Psoas muscle (tissue), 8 donors: Measurements from ENCODE around the gene TPM3. TPM values are rescaled to one million over a fixed set of nuclear protein-coding genes. Genes with fewer than 3 reads are reported as not detected.

Experiments used
- ATAC-seq, 4 donors: fragments of 200-7000 bp; cut with Tn5 transposase; one replicate each; pipeline ENCODE4 v1.9.1; 2020; ENCODE audit warnings: moderate library complexity in 3 of 4, mild to moderate bottlenecking in 2 of 4
- DNase-seq, 2 donors: peaks; one replicate each; pipeline ENCODE4 v3.0.0-alpha.2; 2020
- H3K27ac ChIP-seq: fragments of 200-600 bp; one replicate; pipeline ENCODE4 v1.8.0; 2022
- H3K27me3 ChIP-seq, 3 donors: fragments of 200-600 bp in 1 of 3; one replicate each; pipeline versions ENCODE4 v1.6.1 to v1.8.0; 2013 to 2022; ENCODE audit warnings: low read length in 2 of 3, mild to moderate bottlenecking in 2 of 3, moderate library complexity in 1 of 3; ENCODE audit not compliant: insufficient read depth in 3 of 3
- H3K36me3 ChIP-seq, 2 donors: fragments of 200-600 bp in 1 of 2; one replicate each; pipeline versions ENCODE4 v1.6.1 to v1.8.0; 2013 to 2022; ENCODE audit warnings: low read depth in 1 of 2, mild to moderate bottlenecking in 1 of 2, moderate library complexity in 1 of 2; ENCODE audit not compliant: insufficient read depth in 1 of 2
- H3K4me1 ChIP-seq: fragments of 200-600 bp; one replicate; pipeline ENCODE4 v1.8.0; 2022
- H3K4me3 ChIP-seq: fragments of 200-600 bp; one replicate; pipeline ENCODE4 v1.8.0; 2022; ENCODE audit warnings: mild to moderate bottlenecking
- H3K9me3 ChIP-seq: fragments of 200-600 bp; one replicate; pipeline ENCODE4 v1.8.0; 2022
- CTCF ChIP-seq: fragments of 200-600 bp; IDR thresholded peaks from one replicate; pipeline ENCODE4 v1.8.0; 2022; ENCODE audit warnings: antibody characterized with exemption
- WGBS, 3 donors: extraction: QIAGEN DNeasy Blood & Tissue Kit; methylation state at CpG; one replicate each; pipeline versions ENCODE4 v1.1.6 to v1.1.7; 2013; 5-methylcytosine and 5-hydroxymethylcytosine counted together
- intact Hi-C, 2 donors: fragments of 100-400 bp; cut with DNase I; formaldehyde crosslinking; loops; one replicate each; pipeline versions ENCODE4 v1.11.0 to v1.14.2; 2022
- polyA plus RNA-seq, 3 donors: library from polyadenylated mRNA; stranded (reverse); fragments of 200-250 nt; gene quantifications; one replicate each; pipeline ENCODE4 v1.2.3, GENCODE V29; 2013
- total RNA-seq, 4 donors: library from RNA; stranded (reverse); fragmentation: NEBNext Ultra II Directional in 2 of 4; extraction: Animal tissue kit (Norgen Biotek cat#: 25700) in 2 of 4; gene quantifications; one replicate each; pipeline versions ENCODE4 v1.2.1 to v1.2.4, GENCODE V29; 2021 to 2023
- donor health status: healthy with polysubstance abuse.
- donor health status: DM: no; HTN: no; CAD: no; lungs with moderate emphysema.
- donor health status: Bipolar disorder and iron deficiency.
- donor health status: healthy.
- donor health status: DM: yes; HTN: yes; CAD: no.
- donor health status: DM: no; HTN: no; CAD: no.
- donor health status: DM: no; HTN: no; CAD: no.
- donor health status: DM: yes; HTN: yes; CAD: no.

TPM3 gene
- total and polyA plus RNA-seq, 7 donors: 1,778 to 3,898 (median 2,728) TPM

GRCh38 chr1:154170547-154171222, 21.2 kb downstream of the TPM3 start:
- TF ChIP-seq CTCF: no peak
- Histone ChIP-seq H3K9me3 (no peaks in the 10 kb centered on the region), H3K36me3 (peaks cover 38 to 100% of the 10 kb centered on the region in 2 donors), H3K4me3 (no peak overlapping the region), H3K27ac (peak overlapping the region; percentile 5), H3K27me3 (no peaks in the 10 kb centered on the region), H3K4me1 (peaks cover 8% of the 10 kb centered on the region)
- DNase-seq (no peak), ATAC-seq (peak in 1 of 4 donors; percentile 10)
- intact Hi-C loops: no loop called here

DNA sequence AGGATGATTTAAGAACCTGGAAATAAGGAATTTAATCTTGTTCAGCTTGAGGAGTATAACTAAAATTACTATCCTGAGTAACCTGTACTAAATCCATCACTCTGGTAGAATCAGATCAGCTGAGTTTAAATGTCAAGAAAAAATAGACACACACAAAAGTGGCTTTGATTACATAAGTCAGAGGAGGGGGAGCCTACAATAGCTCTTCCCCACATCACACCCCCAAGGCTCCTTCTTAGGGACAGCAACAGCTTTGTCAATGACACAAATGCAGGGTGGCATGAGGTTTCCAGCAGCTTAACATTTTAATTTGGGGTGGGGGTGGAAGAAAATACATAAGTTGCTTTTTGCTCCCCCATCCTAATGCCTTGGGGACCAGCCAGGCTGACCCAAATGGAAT, 24.4 kb downstream of the TPM3 start:
- Histone ChIP-seq H3K36me3 (peaks cover 31 to 100% of the 10 kb centered on the region in 2 donors), H3K4me3 (no peak overlapping the region), H3K9me3 (no peaks in the 10 kb centered on the region), H3K4me1 (peaks cover 4% of the 10 kb centered on the region), H3K27me3 (no peaks in the 10 kb centered on the region), H3K27ac (no peak overlapping the region)
- intact Hi-C loops: no loop called here
- TF ChIP-seq CTCF: no peak
- DNase-seq (no peak), ATAC-seq (no peak)

GRCh38 chr1:154166207-154166606, 25.7 kb downstream of the TPM3 start:
- Histone ChIP-seq H3K36me3 (peaks cover 21 to 90% of the 10 kb centered on the region in 2 donors), H3K4me1 (peaks cover 4% of the 10 kb centered on the region), H3K9me3 (no peaks in the 10 kb centered on the region), H3K27me3 (no peaks in the 10 kb centered on the region), H3K27ac (peak overlapping the region; percentile 31), H3K4me3 (no peak overlapping the region)
- WGBS, 3 donors: 24 to 50% (median 50%) methylated on average over 1 of the region's 1 CpG
- intact Hi-C loops: no loop called here
- DNase-seq: no peak
- TF ChIP-seq CTCF: no peak
- peak; percentile 20 to 66 (median 32) for ATAC-seq

DNA sequence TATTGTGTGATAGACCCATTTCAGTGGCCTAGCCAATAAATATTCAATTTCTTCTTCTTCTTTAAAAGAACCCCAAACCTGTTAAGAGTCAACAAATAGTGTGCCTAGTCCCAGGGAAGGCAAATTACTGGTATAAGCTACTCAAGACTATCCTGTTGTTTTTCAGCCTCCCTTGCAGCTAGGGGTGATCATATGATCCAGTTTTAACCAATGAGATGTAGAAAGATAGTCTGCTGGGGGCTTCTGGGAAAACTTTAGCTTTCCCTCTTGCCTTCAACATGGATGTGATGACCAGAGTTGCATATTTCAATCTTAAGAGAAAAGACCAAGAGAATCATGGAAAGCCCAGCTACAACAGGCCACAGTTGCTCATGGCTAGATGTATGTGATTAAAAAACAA, 32.3 kb downstream of the TPM3 start:
- TF ChIP-seq CTCF: no peak
- H3K4me1 ChIP-seq: peaks cover 8% of the 10 kb centered on the region
- H3K27ac ChIP-seq: no peak overlapping the region
- H3K4me3 ChIP-seq: no peak overlapping the region
- intact Hi-C loops: no loop called here
- peak; percentile 9 to 18 (median 9) for ATAC-seq
- peaks cover 5 to 75% of the 10 kb centered on the region in 2 donors for H3K36me3 ChIP-seq
- H3K9me3 ChIP-seq: peaks cover 3% of the 10 kb centered on the region
- H3K27me3 ChIP-seq: no peaks in the 10 kb centered on the region
- DNase-seq: no peak
